Kidney epithelial cell (primary cell): ENCODE data around the gene CLSTN1. TPM values are rescaled to one million over a fixed set of nuclear protein-coding genes. Genes with fewer than 3 reads are reported as not detected.
"Not testable (repeated sequence)": the region's sequence is repeated elsewhere in the genome, so short reads cannot be mapped to it uniquely, and the experiment has no call there.

Experiments used
- DNase-seq: peaks from one replicate; pipeline ENCODE4 v3.0.0-alpha.2; 2010; ENCODE audit warnings: low read depth
- H3K27me3 ChIP-seq: 2 replicates; pipeline ENCODE4 v1.6.0; 2011; ENCODE audit warnings: low read length; ENCODE audit not compliant: control insufficient read depth, insufficient read depth
- H3K36me3 ChIP-seq: 2 replicates; pipeline ENCODE4 v1.5.1; 2011; ENCODE audit warnings: low read length; ENCODE audit not compliant: control insufficient read depth, insufficient read depth
- H3K4me3 ChIP-seq: 2 replicates; pipeline ENCODE4 v1.5.1; 2011; ENCODE audit warnings: low read depth, mild to moderate bottlenecking, control low read depth, low read length
- total RNA-seq: library from RNA; depleted of rRNA; stranded (reverse); fragments of >200 nt; gene quantifications from 2 replicates; pipeline ENCODE4 v1.2.3, GENCODE V29; 2015
- TF ChIP-seq, protein P1 (sequence below): IDR thresholded peaks from 2 replicates; pipeline ENCODE4 v1.5.1; 2011; ENCODE audit warnings: mild to moderate bottlenecking, moderate library complexity, low read length, control low read depth, inconsistent platforms; ENCODE audit not compliant: insufficient read depth, poor library complexity, severe bottlenecking

Gene CLSTN1
- total RNA-seq, 1 donor from 2014 or later = 115 TPM

DNA sequence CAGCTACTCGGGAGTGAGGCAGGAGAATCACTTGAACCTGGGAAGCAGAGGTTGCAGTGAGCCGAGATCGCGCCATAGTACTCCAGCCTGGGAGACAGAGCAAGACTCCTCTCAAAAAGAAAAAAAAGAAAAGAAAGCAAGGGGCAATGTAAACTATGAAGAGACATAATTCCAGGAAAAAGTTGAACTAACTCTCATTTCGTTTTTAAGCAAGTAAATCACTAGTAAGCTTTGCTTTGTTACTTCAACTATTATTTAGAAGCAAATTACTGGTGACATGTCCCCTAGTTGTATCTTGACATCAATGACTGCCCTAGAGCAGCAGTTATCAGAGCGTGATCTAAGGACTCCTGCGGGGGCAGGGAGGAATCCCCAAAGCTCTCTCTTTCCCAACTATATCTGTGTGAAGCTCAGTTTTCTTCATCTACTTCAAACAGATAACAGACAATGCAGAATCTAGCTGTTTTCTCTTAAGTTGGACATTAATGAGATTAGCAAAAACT, 18.7 kb downstream of the CLSTN1 start:
- no peaks in the 10 kb centered on the region for H3K27me3 ChIP-seq
- TF ChIP-seq, protein P1, sequence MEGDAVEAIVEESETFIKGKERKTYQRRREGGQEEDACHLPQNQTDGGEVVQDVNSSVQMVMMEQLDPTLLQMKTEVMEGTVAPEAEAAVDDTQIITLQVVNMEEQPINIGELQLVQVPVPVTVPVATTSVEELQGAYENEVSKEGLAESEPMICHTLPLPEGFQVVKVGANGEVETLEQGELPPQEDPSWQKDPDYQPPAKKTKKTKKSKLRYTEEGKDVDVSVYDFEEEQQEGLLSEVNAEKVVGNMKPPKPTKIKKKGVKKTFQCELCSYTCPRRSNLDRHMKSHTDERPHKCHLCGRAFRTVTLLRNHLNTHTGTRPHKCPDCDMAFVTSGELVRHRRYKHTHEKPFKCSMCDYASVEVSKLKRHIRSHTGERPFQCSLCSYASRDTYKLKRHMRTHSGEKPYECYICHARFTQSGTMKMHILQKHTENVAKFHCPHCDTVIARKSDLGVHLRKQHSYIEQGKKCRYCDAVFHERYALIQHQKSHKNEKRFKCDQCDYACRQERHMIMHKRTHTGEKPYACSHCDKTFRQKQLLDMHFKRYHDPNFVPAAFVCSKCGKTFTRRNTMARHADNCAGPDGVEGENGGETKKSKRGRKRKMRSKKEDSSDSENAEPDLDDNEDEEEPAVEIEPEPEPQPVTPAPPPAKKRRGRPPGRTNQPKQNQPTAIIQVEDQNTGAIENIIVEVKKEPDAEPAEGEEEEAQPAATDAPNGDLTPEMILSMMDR = no peak
- no peaks in the 10 kb centered on the region for H3K36me3 ChIP-seq
- DNase-seq = no peak
- no peak overlapping the region for H3K4me3 ChIP-seq

DNA sequence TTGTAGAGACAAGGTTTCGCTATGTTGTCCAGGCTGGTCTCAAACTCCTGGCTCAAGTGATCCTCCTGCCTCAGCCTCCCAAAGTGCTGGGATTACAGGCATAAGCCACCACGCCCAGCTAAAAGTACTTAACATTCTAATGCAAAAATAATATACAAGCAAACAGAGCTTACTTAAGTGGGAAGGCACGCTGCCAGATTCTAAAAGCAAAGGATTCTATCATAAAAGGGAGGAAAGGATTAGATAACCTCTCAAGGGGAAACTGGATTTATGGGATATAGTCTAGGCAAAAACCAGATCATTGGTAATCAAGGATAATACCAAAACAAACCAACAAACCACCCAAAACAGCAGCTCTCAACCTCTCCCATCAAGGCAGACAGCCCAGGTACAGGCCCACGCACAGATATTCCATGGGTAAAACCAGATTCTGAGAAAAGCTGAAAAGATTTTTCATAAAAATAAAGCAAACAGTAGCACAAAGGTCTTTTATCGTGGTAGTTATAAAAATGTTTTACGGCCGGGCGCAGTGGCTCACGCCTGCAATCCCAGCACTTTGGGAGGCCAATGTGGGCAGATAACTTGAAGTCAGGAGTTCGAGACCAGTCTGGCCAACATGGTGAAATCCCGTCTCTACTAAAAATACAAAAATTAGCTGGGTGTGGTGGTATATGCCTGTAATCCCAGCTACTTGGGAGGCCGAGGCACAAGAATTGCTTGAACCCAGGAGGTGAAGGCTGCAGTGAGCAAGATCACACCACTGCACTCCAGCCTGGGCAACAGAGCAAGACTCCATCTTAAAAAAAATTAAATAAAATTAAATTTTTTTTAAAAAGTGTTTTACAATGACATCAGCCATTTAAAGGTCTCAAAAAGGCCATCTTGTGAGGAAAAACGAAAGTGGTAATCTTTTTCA, 20.5 kb downstream of the CLSTN1 start:
- not testable (repeated sequence) for H3K36me3 ChIP-seq

DNA sequence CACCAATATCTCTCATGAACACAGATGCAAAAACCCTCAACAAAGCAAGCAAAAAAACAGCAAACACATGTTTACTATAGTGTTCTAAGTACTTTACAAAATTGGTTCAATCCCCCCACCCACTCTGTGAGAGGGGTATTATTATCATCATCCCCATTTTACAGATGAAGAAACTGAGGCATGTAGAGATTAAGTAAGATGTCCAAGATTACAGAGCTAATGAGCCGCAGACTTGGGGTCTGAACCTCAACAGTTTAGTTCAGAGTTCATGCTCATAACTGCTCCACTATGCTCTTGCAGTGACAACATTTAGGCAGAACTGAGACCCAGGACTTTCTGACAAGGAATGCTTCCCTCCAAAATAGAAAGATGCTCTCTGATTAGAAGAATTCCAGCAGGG, 21.9 kb downstream of the CLSTN1 start:
- Histone ChIP-seq H3K27me3 (no peaks in the 10 kb centered on the region), H3K4me3 (no peak overlapping the region), H3K36me3 (no peaks in the 10 kb centered on the region)
- TF ChIP-seq, protein P1 = no peak
- DNase-seq = no peak

More for the DNA sequence above, 20.5 kb downstream of the CLSTN1 start:
- H3K27me3 ChIP-seq, DNase-seq, H3K4me3 ChIP-seq: not testable (repeated sequence)

DNA sequence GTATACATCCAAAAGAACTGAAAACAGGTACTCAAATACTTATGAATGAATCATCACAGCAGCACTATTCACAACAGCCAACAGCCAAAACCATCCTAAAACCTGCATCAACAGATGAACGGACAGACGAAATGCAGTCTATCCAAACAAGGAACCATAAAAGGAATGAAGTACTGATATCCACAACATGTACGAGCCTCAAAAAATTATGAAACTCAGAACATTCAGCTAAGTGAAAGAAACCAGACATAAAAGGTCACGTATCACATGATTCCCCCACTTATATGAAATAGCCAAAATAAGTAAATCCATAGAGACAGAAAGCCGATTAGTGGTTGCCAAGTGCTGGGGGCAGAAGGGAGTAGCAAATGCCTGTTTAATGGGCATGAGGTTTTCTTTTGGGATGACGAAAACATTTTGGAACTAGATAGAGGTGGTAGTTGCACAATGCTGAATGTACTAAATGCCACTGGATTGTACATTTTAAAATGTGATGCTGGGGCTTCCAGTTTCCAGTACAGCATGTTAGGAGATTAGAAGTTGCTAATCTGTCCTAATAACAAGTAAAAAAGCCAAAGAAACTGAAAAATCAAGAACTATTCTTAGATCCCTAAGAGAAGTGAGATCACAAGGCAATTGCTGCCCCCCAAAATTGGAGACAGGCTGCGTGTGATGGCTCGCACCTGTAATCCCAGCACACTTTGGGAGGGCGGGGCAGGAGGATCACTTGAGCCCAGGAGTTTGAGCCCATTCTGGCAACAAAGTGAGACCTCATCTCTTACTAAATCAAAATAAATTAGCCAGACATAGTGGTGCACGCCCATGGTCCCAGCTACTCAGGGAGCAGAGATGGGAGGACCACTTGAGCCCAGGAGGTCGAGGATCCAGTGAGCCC, 25.3 kb downstream of the CLSTN1 start:
- H3K4me3 ChIP-seq = no peak overlapping the region
- DNase-seq = no peak
- TF ChIP-seq, protein P1 = no peak
- no peaks in the 10 kb centered on the region for H3K27me3 ChIP-seq
- no peaks in the 10 kb centered on the region for H3K36me3 ChIP-seq

DNA sequence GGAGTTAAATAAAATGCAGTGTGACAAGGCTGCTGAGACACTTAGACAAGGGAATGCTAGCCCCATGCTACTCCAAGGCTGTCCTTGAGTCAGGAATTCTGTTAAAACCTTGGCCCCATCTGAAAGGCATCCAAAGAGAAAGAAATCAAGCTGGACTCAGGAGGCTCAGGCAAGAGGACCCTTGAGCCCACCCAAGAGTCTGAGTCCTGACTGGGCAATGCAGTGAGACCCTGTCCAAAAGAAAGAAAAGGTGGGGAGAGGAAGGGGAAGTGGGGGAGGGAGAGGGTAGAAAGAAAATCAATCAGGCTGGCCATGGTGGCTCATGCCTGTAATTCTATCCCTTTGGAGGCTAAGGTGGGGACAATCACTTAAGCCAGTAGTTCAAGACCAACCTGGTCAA, 26.7 kb downstream of the CLSTN1 start:
- no peak for DNase-seq
- TF ChIP-seq, protein P1 = no peak
- Histone ChIP-seq H3K36me3 (no peaks in the 10 kb centered on the region), H3K27me3 (no peaks in the 10 kb centered on the region), H3K4me3 (no peak overlapping the region)

DNA sequence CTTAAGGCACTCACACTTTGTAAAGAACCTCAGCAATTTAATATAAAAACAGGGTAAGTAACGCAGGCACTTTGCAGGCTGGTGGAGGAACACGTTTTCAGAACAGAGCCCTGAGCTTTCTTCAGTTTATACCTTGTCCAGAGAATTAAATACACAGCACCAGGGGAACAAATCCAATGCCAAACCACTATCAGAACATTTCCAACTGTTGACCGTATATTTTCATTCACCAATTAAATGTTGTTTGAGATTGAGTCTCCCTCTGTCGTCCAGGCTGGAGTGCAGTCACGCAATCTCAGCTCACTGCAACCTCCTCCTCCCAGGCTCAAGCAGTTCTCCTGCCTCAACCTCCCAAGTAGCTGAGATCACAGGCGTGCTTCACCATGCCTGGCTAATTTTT, 29.7 kb downstream of the CLSTN1 start:
- DNase-seq = no peak
- no peaks in the 10 kb centered on the region for H3K36me3 ChIP-seq
- H3K27me3 ChIP-seq = no peaks in the 10 kb centered on the region
- TF ChIP-seq, protein P1 = no peak
- no peak overlapping the region for H3K4me3 ChIP-seq
